HG02981 (cell line): ENCODE data around the gene SLX4IP.
"Not testable (repeated sequence)": the region's sequence is repeated elsewhere in the genome, so short reads cannot be mapped to it uniquely, and the experiment has no call there.

Source experiments
- ATAC-seq: cut with Tn5 transposase; IDR thresholded peaks from one replicate; pipeline ENCODE4 v1.9.1; 2021; ENCODE audit warnings: mild to moderate bottlenecking, moderate library complexity; ENCODE audit not compliant: unreplicated experiment

SLX4IP gene

GRCh38 chr20:10565922-10566897, 131.1 kb downstream of the SLX4IP start:
- ATAC-seq: no peak

- no peak for ATAC-seq
Measured at GRCh38 chr20:10568032-10568431, 132.9 kb downstream of the SLX4IP start.

GRCh38 chr20:10571313-10571815, 136.3 kb downstream of the SLX4IP start:
- no peak for ATAC-seq

- ATAC-seq: no peak
Measured at GRCh38 chr20:10572853-10573252, 137.7 kb downstream of the SLX4IP start.

- ATAC-seq: no peak
Measured at GRCh38 chr20:10573273-10573950, 138.3 kb downstream of the SLX4IP start.

GRCh38 chr20:10573951-10574339, 138.8 kb downstream of the SLX4IP start:
- no peak for ATAC-seq

- ATAC-seq: no peak
Measured at GRCh38 chr20:10576411-10577090, 141.4 kb downstream of the SLX4IP start.

GRCh38 chr20:10577648-10578047, 142.5 kb downstream of the SLX4IP start:
- no peak for ATAC-seq

- ATAC-seq: no peak
Measured at GRCh38 chr20:10578607-10579006, 143.5 kb downstream of the SLX4IP start.

- no peak for ATAC-seq
Measured at GRCh38 chr20:10579942-10580341, 144.8 kb downstream of the SLX4IP start.

- ATAC-seq: no peak
Measured at GRCh38 chr20:10580700-10581099, 145.6 kb downstream of the SLX4IP start.

GRCh38 chr20:10581823-10582222, 146.7 kb downstream of the SLX4IP start:
- no peak for ATAC-seq

GRCh38 chr20:10584371-10584770, 149.3 kb downstream of the SLX4IP start:
- no peak for ATAC-seq

- no peak for ATAC-seq
Measured at GRCh38 chr20:10585308-10585707, 150.2 kb downstream of the SLX4IP start.

- no peak for ATAC-seq
Measured at GRCh38 chr20:10586296-10586695, 151.2 kb downstream of the SLX4IP start.

- not testable (repeated sequence) for ATAC-seq
Measured at GRCh38 chr20:10590446-10590845, 155.3 kb downstream of the SLX4IP start.

GRCh38 chr20:10590950-10591671, 156.0 kb downstream of the SLX4IP start:
- ATAC-seq: no peak

- ATAC-seq: no peak
Measured at GRCh38 chr20:10591946-10592521, 156.9 kb downstream of the SLX4IP start.

GRCh38 chr20:10594296-10594868, 159.3 kb downstream of the SLX4IP start:
- no peak for ATAC-seq

- ATAC-seq: no peak
Measured at GRCh38 chr20:10595266-10595665, 160.2 kb downstream of the SLX4IP start.
